Measurements from ENCODE around the gene CES2. TPM values are rescaled to one million over a fixed set of nuclear protein-coding genes. Genes with fewer than 3 reads are reported as not detected.

The CES2 gene
- total and polyA plus RNA-seq, 9 of the 15 experiments (the other 6 are each of a cell fraction or from before 2014, with no cell fraction given), result 2.2 to 37.9 (median 24.4) TPM

DNA sequence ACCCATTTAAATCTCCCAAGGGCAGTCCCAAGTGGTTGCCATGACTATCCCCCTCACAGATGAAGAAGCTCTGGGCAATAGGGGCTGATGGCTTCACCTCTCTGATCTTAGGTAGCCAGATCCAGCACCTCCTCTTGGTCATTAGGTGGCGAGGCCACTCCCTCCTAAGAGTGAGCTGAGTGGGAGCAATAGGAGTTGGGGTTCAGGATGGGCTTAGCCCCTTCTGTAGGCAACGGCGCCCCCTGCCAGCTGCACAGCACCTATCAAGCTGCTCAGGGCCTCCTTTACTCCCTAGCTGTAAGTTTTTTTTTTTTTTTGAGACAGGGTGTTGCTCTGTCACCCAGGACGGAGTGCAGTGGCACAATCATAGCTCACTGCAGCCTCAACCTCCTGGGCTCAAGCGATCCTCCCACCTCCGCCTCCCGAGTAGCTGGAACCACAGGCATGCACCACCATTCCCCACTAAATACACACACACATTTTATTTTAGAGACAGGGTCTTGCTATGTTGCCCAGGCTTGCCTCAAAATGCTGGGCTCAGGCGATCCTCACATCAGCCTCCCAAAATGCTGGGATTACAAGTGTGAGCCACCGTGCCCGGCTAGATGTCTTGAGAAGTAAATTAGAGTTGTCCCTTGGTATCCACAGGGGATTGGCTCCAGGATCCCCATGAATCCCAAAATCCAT is 6.5 kb upstream of the CES2 start:
- Histone ChIP-seq H3K4me2 (ENCODE audit: insufficient read depth, low read length) (no peak overlapping the region), H3K4me3 (no peak overlapping the region)
- POLR2A ChIA-PET, result interaction anchor here (0.9 to 3.0 kb wide), 6 partner anchors 12 to 34 kb away, joined by 3 to 15 read pairs (median 4); no protein-coding TSS in a partner anchor
- TF ChIP-seq HDGF (IDR thresholded peaks at IDR 0.05) (peak; percentile 79; the same call in 1 of the 2 replicates), ZNF354B (CRISPR knock-in tag; IDR thresholded peaks at IDR 0.05) (no peak), ETV6 (IDR thresholded peaks at IDR 0.05; ENCODE audit: borderline replicate concordance in 1 of 2, low read depth in 2 of 2, low read length in 1 of 2) (no peak), ETV6 (CRISPR knock-in tag; IDR thresholded peaks at IDR 0.05; ENCODE audit: borderline replicate concordance) (no peak), OTX1 (CRISPR knock-in tag; IDR thresholded peaks at IDR 0.05) (no peak), ZNF384 (IDR thresholded peaks at IDR 0.05; ENCODE audit: low read depth, low read length) (peak; percentile 93), SP2 (IDR thresholded peaks at IDR 0.05; ENCODE audit: extremely low read depth, low read depth, low read length, poor library complexity, severe bottlenecking) (no peak)
- TF ChIP-seq, protein P1, sequence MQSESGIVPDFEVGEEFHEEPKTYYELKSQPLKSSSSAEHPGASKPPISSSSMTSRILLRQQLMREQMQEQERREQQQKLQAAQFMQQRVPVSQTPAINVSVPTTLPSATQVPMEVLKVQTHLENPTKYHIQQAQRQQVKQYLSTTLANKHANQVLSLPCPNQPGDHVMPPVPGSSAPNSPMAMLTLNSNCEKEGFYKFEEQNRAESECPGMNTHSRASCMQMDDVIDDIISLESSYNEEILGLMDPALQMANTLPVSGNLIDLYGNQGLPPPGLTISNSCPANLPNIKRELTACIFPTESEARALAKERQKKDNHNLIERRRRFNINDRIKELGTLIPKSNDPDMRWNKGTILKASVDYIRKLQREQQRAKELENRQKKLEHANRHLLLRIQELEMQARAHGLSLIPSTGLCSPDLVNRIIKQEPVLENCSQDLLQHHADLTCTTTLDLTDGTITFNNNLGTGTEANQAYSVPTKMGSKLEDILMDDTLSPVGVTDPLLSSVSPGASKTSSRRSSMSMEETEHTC (IDR thresholded peaks at IDR 0.05), result no peak
- TF ChIP-seq, protein P2, sequence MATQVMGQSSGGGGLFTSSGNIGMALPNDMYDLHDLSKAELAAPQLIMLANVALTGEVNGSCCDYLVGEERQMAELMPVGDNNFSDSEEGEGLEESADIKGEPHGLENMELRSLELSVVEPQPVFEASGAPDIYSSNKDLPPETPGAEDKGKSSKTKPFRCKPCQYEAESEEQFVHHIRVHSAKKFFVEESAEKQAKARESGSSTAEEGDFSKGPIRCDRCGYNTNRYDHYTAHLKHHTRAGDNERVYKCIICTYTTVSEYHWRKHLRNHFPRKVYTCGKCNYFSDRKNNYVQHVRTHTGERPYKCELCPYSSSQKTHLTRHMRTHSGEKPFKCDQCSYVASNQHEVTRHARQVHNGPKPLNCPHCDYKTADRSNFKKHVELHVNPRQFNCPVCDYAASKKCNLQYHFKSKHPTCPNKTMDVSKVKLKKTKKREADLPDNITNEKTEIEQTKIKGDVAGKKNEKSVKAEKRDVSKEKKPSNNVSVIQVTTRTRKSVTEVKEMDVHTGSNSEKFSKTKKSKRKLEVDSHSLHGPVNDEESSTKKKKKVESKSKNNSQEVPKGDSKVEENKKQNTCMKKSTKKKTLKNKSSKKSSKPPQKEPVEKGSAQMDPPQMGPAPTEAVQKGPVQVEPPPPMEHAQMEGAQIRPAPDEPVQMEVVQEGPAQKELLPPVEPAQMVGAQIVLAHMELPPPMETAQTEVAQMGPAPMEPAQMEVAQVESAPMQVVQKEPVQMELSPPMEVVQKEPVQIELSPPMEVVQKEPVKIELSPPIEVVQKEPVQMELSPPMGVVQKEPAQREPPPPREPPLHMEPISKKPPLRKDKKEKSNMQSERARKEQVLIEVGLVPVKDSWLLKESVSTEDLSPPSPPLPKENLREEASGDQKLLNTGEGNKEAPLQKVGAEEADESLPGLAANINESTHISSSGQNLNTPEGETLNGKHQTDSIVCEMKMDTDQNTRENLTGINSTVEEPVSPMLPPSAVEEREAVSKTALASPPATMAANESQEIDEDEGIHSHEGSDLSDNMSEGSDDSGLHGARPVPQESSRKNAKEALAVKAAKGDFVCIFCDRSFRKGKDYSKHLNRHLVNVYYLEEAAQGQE (IDR thresholded peaks at IDR 0.05; ENCODE audit: borderline replicate concordance), result peak; percentile 82
- TF ChIP-seq, protein P2 (CRISPR knock-in tag; IDR thresholded peaks at IDR 0.05; ENCODE audit: low read depth), result no peak

More for the DNA sequence above, 6.5 kb upstream of the CES2 start:
- Histone ChIP-seq H3K9ac (ENCODE audit: insufficient read depth in 1 of 2, low read depth in 2 of 2, low read length in 2 of 2) (no peak overlapping the region), H2AFZ (ENCODE audit: low read depth, low read length) (no peak overlapping the region), H3K4me1 (replicated peaks in 1 of 2; ENCODE audit: control insufficient read depth in 2 of 2, insufficient read depth in 2 of 2, low read length in 2 of 2) (peaks cover 14 to 32% of the 10 kb centered on the region in 2 experiments), H3K79me2 (ENCODE audit: control insufficient read depth, insufficient read depth, low read length) (peaks cover 14% of the 10 kb centered on the region), H3K36me3 (ENCODE audit: control insufficient read depth, insufficient read depth, low read length) (peaks cover 17% of the 10 kb centered on the region; the same call in 2 of the 3 replicates), H3K9me3 (replicated peaks; ENCODE audit: control insufficient read depth, insufficient read depth, low read depth, low read length) (no peaks in the 10 kb centered on the region), H3K27ac (ENCODE audit: extremely low read depth, low read depth, low read length) (no peak overlapping the region), H3K27me3 (ENCODE audit: control insufficient read depth in 2 of 2, insufficient read depth in 2 of 2, low read length in 2 of 2) (peaks cover 4 to 19% of the 10 kb centered on the region in 2 experiments; a peak in 2 of 5 replicates), H4K20me1 (replicated peaks; ENCODE audit: control insufficient read depth, insufficient read depth, low read length) (peaks cover 5% of the 10 kb centered on the region; the same call in 1 of the 2 replicates), H3K9me1 (ENCODE audit: control insufficient read depth, insufficient read depth, low read length) (peaks cover 4% of the 10 kb centered on the region)
- ATAC-seq (peak; percentile 70), FAIRE-seq (no peak), DNase-seq (ENCODE audit: extremely low read depth in 1 of 4, low spot score in 3 of 4) (peak; percentile 61 to 75 (median 65))
- BruUV-seq (replicated peaks), result no TSS peak
- 42% methylated on average over 8 of the region's 10 CpGs for WGBS (ENCODE audit: insufficient coverage, low coverage, missing lambda C conversion rate)
- CTCF ChIA-PET (ENCODE audit: low intra/inter-chr PET ratio), result interaction anchor here (1.0 to 3.6 kb wide), 2 partner anchors 33 to 320 kb away, joined by 3 to 41 read pairs; no protein-coding TSS in a partner anchor
- intact Hi-C loops (cut with micrococcal nuclease) (loop anchor here (1.0 to 5.0 kb wide), 2 partner anchors 34 to 522 kb away; no protein-coding TSS in a partner anchor), in situ Hi-C loops (cut with MboI) (no loop called here)
